Fibroblast of upper back skin (primary cell): ENCODE results near the gene TMEM43.
"Not testable (repeated sequence)": the region's sequence is repeated elsewhere in the genome, so short reads cannot be mapped to it uniquely, and the experiment has no call there.

Experiments used
- DNase-seq: peaks from one replicate; pipeline ENCODE4 v3.0.0-alpha.2; 2013

Gene TMEM43

GRCh38 chr3:14124615-14125192, at the start of gene TMEM43, which contains the start of gene CHCHD4:
Gene TMEM43, plus strand, starts transcription at chr3:14125052. Its CDS starts 142 bp downstream, at chr3:14125194.
Gene CHCHD4, minus strand, starts transcription at chr3:14124870. Its CDS starts 194 bp downstream, at chr3:14124676.
- peak; percentile 100 for DNase-seq

- DNase-seq: not testable (repeated sequence)
Observed at GRCh38 chr3:14075233-14075632, 49.6 kb upstream of the TMEM43 start.

GRCh38 chr3:14077310-14077709, 47.5 kb upstream of the TMEM43 start:
- DNase-seq: no peak

- DNase-seq: no peak
Observed at GRCh38 chr3:14082108-14082657, 42.7 kb upstream of the TMEM43 start.

GRCh38 chr3:14087461-14087860, 37.4 kb upstream of the TMEM43 start:
- DNase-seq: not testable (repeated sequence)

- DNase-seq: not testable (repeated sequence)
Observed at GRCh38 chr3:14091959-14092358, 32.9 kb upstream of the TMEM43 start.

- DNase-seq: no peak
Observed at GRCh38 chr3:14092464-14092863, 32.4 kb upstream of the TMEM43 start.

GRCh38 chr3:14093831-14094230, 31.0 kb upstream of the TMEM43 start:
- DNase-seq: no peak

GRCh38 chr3:14096742-14097141, 28.1 kb upstream of the TMEM43 start:
- DNase-seq: no peak

- DNase-seq: no peak
Observed at GRCh38 chr3:14097616-14098391, 27.0 kb upstream of the TMEM43 start.

GRCh38 chr3:14109821-14110220, 15.0 kb upstream of the TMEM43 start:
- DNase-seq: not testable (repeated sequence)

- DNase-seq: no peak
Observed at GRCh38 chr3:14110699-14111098, 14.2 kb upstream of the TMEM43 start.

GRCh38 chr3:14113965-14114635, 10.8 kb upstream of the TMEM43 start:
- DNase-seq: no peak

- DNase-seq: no peak
Observed at GRCh38 chr3:14117468-14118399, 7.1 kb upstream of the TMEM43 start.

- DNase-seq: no peak
Observed at GRCh38 chr3:14118400-14119381, 6.2 kb upstream of the TMEM43 start.

- no peak for DNase-seq
Observed at GRCh38 chr3:14119651-14120050, 5.2 kb upstream of the TMEM43 start.

- DNase-seq: no peak
Observed at GRCh38 chr3:14120111-14120920, 4.5 kb upstream of the TMEM43 start.

- not testable (repeated sequence) for DNase-seq
Observed at GRCh38 chr3:14120921-14121448, 3.9 kb upstream of the TMEM43 start.

GRCh38 chr3:14121859-14122258, 3.0 kb upstream of the TMEM43 start:
- no peak for DNase-seq

- no peak for DNase-seq
Observed at GRCh38 chr3:14122301-14122700, 2.6 kb upstream of the TMEM43 start.
